KG1 (cell line): Measurements from ENCODE around the gene CLMN.

ENCODE experiments used
- DNase-seq: peaks from one replicate; lab custom pipeline; 2025; lab: John Stamatoyannopoulos, UW

Gene CLMN

GRCh38 chr14:95237958-95238340 lies 81.8 kb downstream of the CLMN start:
- DNase-seq, result no peak

- DNase-seq, result no peak
Measured at GRCh38 chr14:95237121-95237957, 82.4 kb downstream of the CLMN start.

- DNase-seq, result no peak
Measured at GRCh38 chr14:95236221-95236620, 83.5 kb downstream of the CLMN start.

- DNase-seq, result no peak
Measured at GRCh38 chr14:95235767-95236166, 83.9 kb downstream of the CLMN start.

GRCh38 chr14:95235351-95235750 lies 84.4 kb downstream of the CLMN start:
- no peak for DNase-seq

- no peak for DNase-seq
Measured at GRCh38 chr14:95234426-95234825, 85.3 kb downstream of the CLMN start.

GRCh38 chr14:95233702-95234241 lies 85.9 kb downstream of the CLMN start:
- no peak for DNase-seq

GRCh38 chr14:95232894-95233584 lies 86.7 kb downstream of the CLMN start:
- no peak for DNase-seq

GRCh38 chr14:95231966-95232633 lies 87.6 kb downstream of the CLMN start:
- no peak for DNase-seq

- DNase-seq, result no peak
Measured at GRCh38 chr14:95229749-95230148, 90.0 kb downstream of the CLMN start.

GRCh38 chr14:95228240-95228639 lies 91.5 kb downstream of the CLMN start:
- no peak for DNase-seq

- DNase-seq, result no peak
Measured at GRCh38 chr14:95227279-95227860, 92.3 kb downstream of the CLMN start.

GRCh38 chr14:95226801-95227200 lies 92.9 kb downstream of the CLMN start:
- DNase-seq, result no peak

- DNase-seq, result no peak
Measured at GRCh38 chr14:95225251-95225887, 94.3 kb downstream of the CLMN start.

GRCh38 chr14:95222870-95223398 lies 96.8 kb downstream of the CLMN start:
- DNase-seq, result no peak

- no peak for DNase-seq
Measured at GRCh38 chr14:95222151-95222631, 97.5 kb downstream of the CLMN start.

GRCh38 chr14:95221531-95221930 lies 98.2 kb downstream of the CLMN start:
- DNase-seq, result no peak

- no peak for DNase-seq
Measured at GRCh38 chr14:95220663-95221231, 99.0 kb downstream of the CLMN start.

- DNase-seq, result no peak
Measured at GRCh38 chr14:95218472-95219193, 101.1 kb downstream of the CLMN start.

GRCh38 chr14:95218006-95218405 lies 101.7 kb downstream of the CLMN start:
- DNase-seq, result no peak
